CD4-positive, alpha-beta memory T cell (primary cell): ENCODE measurements around the gene VPREB1. TPM values are rescaled to one million over a fixed set of nuclear protein-coding genes. Genes with fewer than 3 reads are reported as not detected.
A peak's percentile ranks its signal among the peaks of the same experiment; 100 is the strongest.

ENCODE experiments used
- CTCF ChIA-PET: fragments of 350-600 bp; sonication (Branson Sonifier 250); formaldehyde crosslinking; loops from one replicate; lab custom pipeline; 2021; ENCODE audit warnings: inconsistent platforms; ENCODE audit not compliant: partially characterized antibody; lab: Charles Lee
- POLR2A ChIA-PET: fragments of 350-600 bp; sonication (Branson Sonifier 250); formaldehyde crosslinking; loops from one replicate; lab custom pipeline; 2021; ENCODE audit not compliant: partially characterized antibody; lab: Charles Lee
- DNase-seq, 5 donors: peaks; one replicate each; pipeline versions ENCODE4 v3.0.0 to v3.0.0-alpha.2; 2020 to 2022; ENCODE audit warnings: mixed read lengths in 1 of 5
- H3K27ac ChIP-seq: one replicate; pipeline ENCODE4 v1.7.0; 2013; ENCODE audit warnings: low read depth, low read length
- H3K27me3 ChIP-seq: 2 replicates; pipeline ENCODE4 v1.7.0; 2013; ENCODE audit warnings: mild to moderate bottlenecking, low read length, moderate library complexity; ENCODE audit not compliant: insufficient read depth
- H3K36me3 ChIP-seq: 2 replicates; pipeline ENCODE4 v1.7.0; 2013; ENCODE audit warnings: mild to moderate bottlenecking, low read length, moderate library complexity; ENCODE audit not compliant: insufficient read depth
- H3K4me1 ChIP-seq: 2 replicates; pipeline ENCODE4 v1.7.0; 2013; ENCODE audit warnings: mild to moderate bottlenecking, low read length, moderate library complexity; ENCODE audit not compliant: insufficient read depth
- H3K4me3 ChIP-seq, 2 donors: one replicate each; pipeline ENCODE4 v1.7.0; 2013; ENCODE audit warnings: low read length in 2 of 2, mild to moderate bottlenecking in 1 of 2
- H3K9me3 ChIP-seq, 2 donors: one replicate each; pipeline ENCODE4 v1.7.0; 2013; ENCODE audit warnings: low read length in 2 of 2, control low read depth in 1 of 2; ENCODE audit not compliant: control insufficient read depth in 1 of 2
- H3K27ac Mint-ChIP-seq, 7 donors: one replicate each; pipeline ENCODE4 v1.8.0; 2020 to 2021; ENCODE audit warnings: mixed read lengths in 7 of 7, mild to moderate bottlenecking in 6 of 7, inconsistent platforms in 3 of 7, moderate library complexity in 3 of 7
- H3K27me3 Mint-ChIP-seq, 2 donors: one replicate each; pipeline ENCODE4 v1.8.0; 2020 to 2021; ENCODE audit warnings: mixed read lengths in 2 of 2
- H3K36me3 Mint-ChIP-seq, 2 donors: one replicate each; pipeline ENCODE4 v1.8.0; 2020 to 2021; ENCODE audit warnings: mixed read lengths in 2 of 2, inconsistent platforms in 1 of 2, mild to moderate bottlenecking in 1 of 2
- H3K4me1 Mint-ChIP-seq, 4 donors: one replicate each; pipeline ENCODE4 v1.8.0; 2020 to 2021; ENCODE audit warnings: mixed read lengths in 4 of 4, mild to moderate bottlenecking in 1 of 4
- H3K4me3 Mint-ChIP-seq, 8 donors: one replicate each; pipeline ENCODE4 v1.8.0; 2020 to 2021; ENCODE audit warnings: mixed read lengths in 8 of 8, mild to moderate bottlenecking in 7 of 8, moderate library complexity in 6 of 8, inconsistent platforms in 3 of 8
- H3K9me3 Mint-ChIP-seq, 8 donors: one replicate each; pipeline ENCODE4 v1.8.0; 2020 to 2021; ENCODE audit warnings: mixed read lengths in 8 of 8, mild to moderate bottlenecking in 5 of 8, inconsistent platforms in 3 of 8, moderate library complexity in 1 of 8
- intact Hi-C: fragments of 100-400 bp; cut with micrococcal nuclease; formaldehyde crosslinking; loops from one replicate; pipeline ENCODE4 v1.15.1; 2023
- polyA plus RNA-seq, 2 donors: library from polyadenylated mRNA; unstranded; fragments of 300-500 nt; fragmentation: Illumina TruSeq; gene quantifications; one replicate each; pipeline ENCODE4 v1.2.3, GENCODE V29; 2021
- total RNA-seq, 2 experiments: library from RNA; stranded (reverse); gene quantifications; one replicate each; pipeline ENCODE4 v1.2.3, GENCODE V29; 2021

The VPREB1 gene
- total and polyA plus RNA-seq, 4 experiments from 2014 or later: not detected

DNA sequence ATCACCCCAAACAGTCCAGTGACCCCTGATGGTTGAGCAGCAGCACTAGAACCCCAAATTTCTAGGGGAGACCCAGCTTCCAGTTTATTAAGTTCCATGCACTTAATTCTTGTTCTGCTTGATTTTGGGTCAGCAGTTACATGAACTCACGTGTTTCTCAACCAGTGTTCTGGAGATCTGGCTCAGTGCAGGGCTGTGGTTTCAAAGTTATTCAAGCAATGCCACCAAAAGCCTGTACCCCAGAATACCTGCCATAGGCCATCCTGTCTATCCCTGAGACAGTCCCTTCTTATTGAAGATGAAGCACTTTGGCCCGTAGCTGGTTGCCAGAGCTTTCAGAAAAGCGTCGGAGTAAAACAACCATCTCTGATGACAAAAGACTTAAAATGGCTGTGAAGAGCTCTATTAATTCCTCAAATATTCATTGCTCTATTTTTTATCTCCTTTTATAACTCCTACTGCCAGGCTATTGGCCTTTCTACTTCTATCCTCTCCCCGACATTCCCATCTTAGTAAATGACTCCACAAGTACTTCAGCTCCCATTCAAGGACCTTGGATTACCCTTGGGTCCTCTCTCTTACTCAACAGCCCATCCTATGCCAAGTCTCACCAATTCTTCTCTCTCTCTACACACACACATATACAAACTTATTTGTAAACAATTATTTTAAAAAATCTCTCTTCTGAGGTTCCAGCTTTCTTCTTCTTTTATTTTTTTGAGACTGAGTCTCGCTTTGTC, 18.0 kb upstream of the VPREB1 start:
- Histone ChIP-seq H3K9me3 (no peaks in the 10 kb centered on the region), H3K4me3 (no peak overlapping the region), H3K27ac (no peak overlapping the region), H3K36me3 (no peaks in the 10 kb centered on the region), H3K27me3 (no peaks in the 10 kb centered on the region), H3K4me1 (no peaks in the 10 kb centered on the region)
- no peak overlapping the region for H3K4me3 Mint-ChIP-seq
- no peaks in the 10 kb centered on the region for H3K36me3 Mint-ChIP-seq
- H3K27ac Mint-ChIP-seq: no peak overlapping the region
- no peaks in the 10 kb centered on the region for H3K9me3 Mint-ChIP-seq
- H3K27me3 Mint-ChIP-seq: peaks cover 0 to 1% of the 10 kb centered on the region in 2 donors
- H3K4me1 Mint-ChIP-seq: no peaks in the 10 kb centered on the region
- intact Hi-C loops: no loop called here
- no peak for DNase-seq
- CTCF ChIA-PET: interaction anchor here (0.7 to 1.4 kb wide), 4 partner anchors 9 to 30 kb away, joined by 3 to 4 read pairs (median 4); no protein-coding TSS in a partner anchor
- POLR2A ChIA-PET: no interaction called here

DNA sequence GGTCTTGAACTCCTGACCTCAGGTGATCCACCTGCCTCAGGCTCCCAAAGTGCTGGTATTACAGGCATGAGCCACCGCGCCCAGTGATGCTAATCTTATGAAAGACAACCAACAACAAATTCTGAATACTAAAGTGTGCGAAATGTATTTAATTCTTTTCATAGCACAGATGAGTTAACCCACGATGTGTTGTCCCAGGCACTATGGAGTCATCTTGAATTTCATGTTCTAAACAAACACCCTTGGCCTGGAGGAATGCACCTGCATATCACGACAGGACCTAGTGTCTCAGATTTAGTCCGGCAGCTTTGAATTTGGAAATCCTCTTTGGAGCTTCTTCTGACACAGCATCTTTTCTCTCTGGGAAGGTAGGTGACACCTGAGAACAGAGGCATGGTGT, 16.2 kb upstream of the VPREB1 start:
- H3K27me3 Mint-ChIP-seq: peaks cover 0 to 1% of the 10 kb centered on the region in 2 donors
- no peaks in the 10 kb centered on the region for H3K36me3 ChIP-seq
- no peaks in the 10 kb centered on the region for H3K36me3 Mint-ChIP-seq

DNA sequence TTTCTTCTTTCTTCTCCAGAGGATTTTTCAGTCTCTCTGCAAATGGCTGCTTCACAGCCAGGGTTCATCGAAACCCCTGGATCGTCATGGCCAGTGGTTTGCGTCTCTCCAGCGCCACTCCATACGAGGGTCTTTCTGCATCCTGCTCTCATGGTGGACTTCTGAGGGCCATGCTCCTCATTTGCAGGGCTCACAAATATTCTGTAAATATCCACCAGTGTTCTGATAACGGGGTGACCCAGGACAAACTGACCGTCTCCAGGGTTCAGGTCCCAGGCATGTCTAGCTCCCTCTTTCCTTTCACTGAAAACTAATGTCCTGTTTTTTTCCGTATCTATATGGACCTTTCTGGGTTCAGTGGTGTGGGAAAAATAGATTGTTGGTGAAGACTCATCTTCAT, 15.7 kb upstream of the VPREB1 start:
- CTCF ChIA-PET: no interaction called here
- intact Hi-C loops: no loop called here

More for the DNA sequence above, 16.2 kb upstream of the VPREB1 start:
- no peaks in the 10 kb centered on the region for H3K9me3 ChIP-seq
- no peaks in the 10 kb centered on the region for H3K27me3 ChIP-seq
- no peak overlapping the region for H3K4me3 ChIP-seq
- H3K27ac ChIP-seq: no peak overlapping the region
- Mint-ChIP-seq H3K27ac (no peak overlapping the region), H3K4me3 (no peak overlapping the region), H3K9me3 (no peaks in the 10 kb centered on the region), H3K4me1 (no peaks in the 10 kb centered on the region)
- POLR2A ChIA-PET: no interaction called here
- no peaks in the 10 kb centered on the region for H3K4me1 ChIP-seq
- CTCF ChIA-PET: no interaction called here
- no peak for DNase-seq
- intact Hi-C loops: no loop called here

DNA sequence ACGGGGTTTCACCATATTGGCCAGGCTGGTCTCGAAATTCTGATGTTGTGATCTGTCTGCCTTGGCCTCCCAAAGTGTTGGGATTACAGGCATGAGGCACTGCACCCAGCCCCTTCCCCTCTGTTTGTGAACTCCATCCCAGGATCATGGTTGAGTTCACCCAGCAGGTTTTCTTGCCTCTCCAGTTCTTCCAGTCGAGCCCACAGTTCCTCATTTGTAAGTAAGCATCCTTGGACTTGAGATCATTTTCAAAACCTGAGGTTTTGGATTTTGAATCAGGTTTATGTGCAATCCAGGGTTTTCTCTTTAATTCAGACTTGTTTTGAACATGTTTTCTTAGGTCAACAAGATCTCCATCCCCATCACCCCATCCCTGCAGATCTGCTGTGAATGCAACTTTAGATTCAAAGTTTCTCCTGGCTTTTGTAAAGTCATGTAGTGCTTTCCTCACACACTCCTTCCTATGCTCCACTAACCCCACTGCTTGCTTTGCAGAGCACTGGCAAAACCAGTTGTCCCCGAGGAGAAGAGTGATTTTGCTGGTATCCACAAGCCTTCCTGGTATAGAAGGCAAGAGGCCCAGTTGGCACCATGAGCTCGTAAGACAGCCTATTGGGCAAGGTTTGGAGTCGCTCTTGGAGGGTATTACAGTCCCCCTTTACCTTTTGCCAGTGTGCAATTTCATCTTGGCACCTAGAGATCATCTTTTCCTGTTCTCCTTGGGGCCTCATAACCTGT, 14.7 kb upstream of the VPREB1 start:
- intact Hi-C loops: no loop called here
- Histone ChIP-seq H3K4me1 (no peaks in the 10 kb centered on the region), H3K27me3 (no peaks in the 10 kb centered on the region), H3K27ac (no peak overlapping the region), H3K9me3 (no peaks in the 10 kb centered on the region), H3K4me3 (no peak overlapping the region), H3K36me3 (no peaks in the 10 kb centered on the region)
- H3K27me3 Mint-ChIP-seq: peaks cover 0 to 1% of the 10 kb centered on the region in 2 donors
- DNase-seq: no peak
- CTCF ChIA-PET: interaction anchor here (1.2 kb wide), 1 partner anchor 33 kb away, joined by 3 read pairs; no protein-coding TSS in a partner anchor
- POLR2A ChIA-PET: no interaction called here
- H3K9me3 Mint-ChIP-seq: no peaks in the 10 kb centered on the region
- no peak overlapping the region for H3K4me3 Mint-ChIP-seq
- no peak overlapping the region for H3K27ac Mint-ChIP-seq
- H3K4me1 Mint-ChIP-seq: no peaks in the 10 kb centered on the region
- H3K36me3 Mint-ChIP-seq: no peaks in the 10 kb centered on the region

More for the DNA sequence above, 15.7 kb upstream of the VPREB1 start:
- H3K36me3 ChIP-seq: no peaks in the 10 kb centered on the region
- no peak overlapping the region for H3K27ac ChIP-seq
- POLR2A ChIA-PET: no interaction called here
- H3K4me3 Mint-ChIP-seq: no peak overlapping the region
- H3K27ac Mint-ChIP-seq: no peak overlapping the region
- H3K4me1 Mint-ChIP-seq: no peaks in the 10 kb centered on the region
- DNase-seq: no peak
- H3K36me3 Mint-ChIP-seq: no peaks in the 10 kb centered on the region
- H3K9me3 Mint-ChIP-seq: no peaks in the 10 kb centered on the region
- no peak overlapping the region for H3K4me3 ChIP-seq
- H3K9me3 ChIP-seq: no peaks in the 10 kb centered on the region
- no peaks in the 10 kb centered on the region for H3K4me1 ChIP-seq
- no peaks in the 10 kb centered on the region for H3K27me3 ChIP-seq
- peaks cover 0 to 1% of the 10 kb centered on the region in 2 donors for H3K27me3 Mint-ChIP-seq

DNA sequence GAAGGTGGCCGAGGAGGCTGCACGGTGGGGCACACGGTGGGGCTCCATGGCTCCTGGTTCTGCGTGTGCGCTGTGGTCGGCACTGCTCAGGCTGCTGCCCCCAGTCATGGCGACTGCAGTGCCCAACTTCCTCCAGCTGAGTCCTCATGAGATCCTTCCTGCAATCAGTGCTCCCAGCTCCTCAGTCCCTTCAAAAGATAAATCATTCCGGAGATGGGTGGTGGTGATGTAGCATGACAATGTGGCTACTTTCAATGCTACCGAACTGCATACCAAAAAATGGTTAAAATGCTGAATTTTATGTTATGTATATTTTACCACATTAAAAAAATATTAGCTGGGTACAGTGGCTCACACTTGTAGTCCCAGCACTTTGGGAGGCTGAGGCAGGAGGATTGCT, 14.1 kb upstream of the VPREB1 start:
- peaks cover 0 to 1% of the 10 kb centered on the region in 2 donors for H3K27me3 Mint-ChIP-seq
- Histone ChIP-seq H3K4me3 (no peak overlapping the region), H3K27ac (no peak overlapping the region), H3K4me1 (no peaks in the 10 kb centered on the region), H3K9me3 (no peaks in the 10 kb centered on the region), H3K27me3 (no peaks in the 10 kb centered on the region), H3K36me3 (no peaks in the 10 kb centered on the region)
- no peak overlapping the region for H3K4me3 Mint-ChIP-seq
- H3K9me3 Mint-ChIP-seq: no peaks in the 10 kb centered on the region
- CTCF ChIA-PET: interaction anchor here (0.6 to 1.2 kb wide), 4 partner anchors 16 to 34 kb away, joined by 3 to 4 read pairs (median 3); no protein-coding TSS in a partner anchor
- no peaks in the 10 kb centered on the region for H3K36me3 Mint-ChIP-seq
- no peaks in the 10 kb centered on the region for H3K4me1 Mint-ChIP-seq
- no peak for DNase-seq
- H3K27ac Mint-ChIP-seq: no peak overlapping the region
- intact Hi-C loops: no loop called here
- POLR2A ChIA-PET: no interaction called here

DNA sequence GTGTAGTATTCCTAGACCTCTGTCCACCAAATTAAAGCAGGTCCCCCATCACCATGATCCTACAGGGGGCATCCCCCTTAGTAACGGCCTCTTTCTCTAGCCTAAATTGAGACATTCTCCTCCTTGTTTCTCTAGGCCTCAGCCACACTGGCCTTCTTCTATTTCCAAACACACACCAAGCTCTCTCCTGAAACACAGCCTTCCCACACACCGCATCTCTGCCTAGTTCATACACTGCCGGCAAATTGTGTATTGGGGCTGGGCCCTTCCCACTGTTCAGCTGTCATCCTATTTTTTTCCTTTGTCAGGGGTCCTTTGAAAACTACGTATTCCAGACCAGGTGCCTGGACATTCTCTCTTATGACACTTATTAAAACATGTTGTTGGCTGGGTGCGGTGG, 11.5 kb upstream of the VPREB1 start:
- no peak overlapping the region for H3K27ac ChIP-seq
- Mint-ChIP-seq H3K9me3 (no peaks in the 10 kb centered on the region), H3K36me3 (no peaks in the 10 kb centered on the region), H3K4me3 (no peak overlapping the region), H3K27me3 (peaks cover 0 to 4% of the 10 kb centered on the region in 2 donors), H3K27ac (no peak overlapping the region), H3K4me1 (no peaks in the 10 kb centered on the region)
- no peaks in the 10 kb centered on the region for H3K36me3 ChIP-seq
- no peak overlapping the region for H3K4me3 ChIP-seq
- H3K4me1 ChIP-seq: no peaks in the 10 kb centered on the region
- intact Hi-C loops: no loop called here
- no peak for DNase-seq
- H3K9me3 ChIP-seq: no peaks in the 10 kb centered on the region
- CTCF ChIA-PET: interaction anchor here (0.7 to 3.8 kb wide), 2 partner anchors 24 to 107 kb away, joined by 3 to 57 read pairs; no protein-coding TSS in a partner anchor
- POLR2A ChIA-PET: no interaction called here
- H3K27me3 ChIP-seq: no peaks in the 10 kb centered on the region

DNA sequence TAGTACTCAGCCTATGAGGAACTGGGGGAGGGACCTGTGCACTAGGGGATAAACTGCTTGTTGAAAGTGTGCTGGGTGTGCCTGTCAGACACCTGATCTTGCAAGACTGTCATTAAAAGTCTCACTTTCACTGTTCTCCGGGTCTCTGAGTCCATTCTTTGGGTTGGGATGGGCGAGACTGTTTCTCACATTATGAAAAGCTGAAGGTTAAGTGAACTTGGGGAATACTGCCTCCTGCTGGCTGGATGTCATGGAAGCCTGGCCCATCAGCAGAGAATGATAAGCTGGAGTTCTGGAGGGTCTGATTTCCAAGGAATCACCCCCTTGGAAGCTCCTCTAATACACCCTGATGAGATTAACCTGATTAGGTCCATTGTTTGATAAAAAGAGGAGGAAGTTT, 9.0 kb upstream of the VPREB1 start:
- Mint-ChIP-seq H3K4me1 (no peaks in the 10 kb centered on the region), H3K27me3 (peaks cover 0 to 3% of the 10 kb centered on the region in 2 donors), H3K36me3 (no peaks in the 10 kb centered on the region), H3K4me3 (no peak overlapping the region), H3K27ac (peak overlapping the region in 1 of 7 donors; percentile 46), H3K9me3 (no peaks in the 10 kb centered on the region)
- no peaks in the 10 kb centered on the region for H3K36me3 ChIP-seq
- DNase-seq: peak in 4 of 5 donors; percentile 18 to 39 (median 21)
- H3K27ac ChIP-seq: no peak overlapping the region
- POLR2A ChIA-PET: interaction anchor here (0.7 to 1.1 kb wide), 3 partner anchors 11 to 28 kb away, joined by 3 to 5 read pairs (median 4); no protein-coding TSS in a partner anchor
- H3K4me1 ChIP-seq: no peaks in the 10 kb centered on the region
- no peaks in the 10 kb centered on the region for H3K9me3 ChIP-seq
- CTCF ChIA-PET: interaction anchor here (0.6 to 3.8 kb wide), 10 partner anchors 9 to 199 kb away, joined by 3 to 57 read pairs (median 4); no protein-coding TSS in a partner anchor
- H3K4me3 ChIP-seq: no peak overlapping the region
- intact Hi-C loops: loop anchor here (1.0 kb wide), 1 partner anchor 27 kb away; no protein-coding TSS in a partner anchor
- no peaks in the 10 kb centered on the region for H3K27me3 ChIP-seq
